Measurements from ENCODE around the gene SIL1. TPM values are rescaled to one million over a fixed set of nuclear protein-coding genes. Genes with fewer than 3 reads are reported as not detected.
"Not testable (repeated sequence)": the region's sequence is repeated elsewhere in the genome, so short reads cannot be mapped to it uniquely, and the experiment has no call there.

The SIL1 gene
- total RNA-seq, 3 donors from 2014 or later (not counting 1 experiment from before 2014, with no cell fraction given) = 16.9 to 22.5 (median 22.4) TPM

- Histone ChIP-seq H3K9me3 (ENCODE audit: control insufficient read depth, insufficient read depth, low read length) (peaks cover under 1% of the 10 kb centered on the region), H3K27me3 (ENCODE audit: control insufficient read depth, insufficient read depth, low read length) (no peaks in the 10 kb centered on the region), H3K4me3 (ENCODE audit: low read length) (no peak overlapping the region), H3K36me3 (ENCODE audit: control insufficient read depth, insufficient read depth, low read length) (no peaks in the 10 kb centered on the region), H3K4me1 (ENCODE audit: control insufficient read depth, insufficient read depth, low read length) (no peaks in the 10 kb centered on the region), H3K27ac (ENCODE audit: low read length) (no peak overlapping the region)
- Mint-ChIP-seq H3K9me3 (peaks cover 3% of the 10 kb centered on the region in 2 donors), H3K36me3 (peaks cover 6% of the 10 kb centered on the region), H3K27me3 (ENCODE audit: low read depth in 2 of 2) (no peaks in the 10 kb centered on the region), H3K4me1 (peaks cover 6 to 22% of the 10 kb centered on the region in 2 donors), H3K27ac (no peak overlapping the region), H3K4me3 (no peak overlapping the region)
- TF ChIP-seq CTCF (IDR thresholded peaks at IDR 0.05) = no peak
- intact Hi-C loops (cut with micrococcal nuclease) = no loop called here
- ATAC-seq = no peak
- WGBS (ENCODE audit: insufficient coverage) = 87% methylated on average over 7 of the region's 7 CpGs
- DNase-seq = no peak
Measured at GRCh38 chr5:139167063-139167462, 31.1 kb downstream of the SIL1 start.

- H3K4me1 Mint-ChIP-seq = peaks cover 6 to 24% of the 10 kb centered on the region in 2 donors
- intact Hi-C loops (cut with micrococcal nuclease) = not testable (repeated sequence)
Measured at GRCh38 chr5:139164897-139165296, 33.3 kb downstream of the SIL1 start.

GRCh38 chr5:139164020-139164419 is 34.1 kb downstream of the SIL1 start:
- Mint-ChIP-seq H3K36me3 (no peaks in the 10 kb centered on the region), H3K4me3 (no peak overlapping the region), H3K27ac (no peak overlapping the region), H3K4me1 (peaks cover 6 to 24% of the 10 kb centered on the region in 2 donors), H3K27me3 (ENCODE audit: low read depth in 2 of 2) (no peaks in the 10 kb centered on the region), H3K9me3 (no peaks in the 10 kb centered on the region)
- no peak for DNase-seq
- no peak overlapping the region for H3K4me3 ChIP-seq (ENCODE audit: low read length)
- intact Hi-C loops (cut with micrococcal nuclease) = no loop called here
- no peak for TF ChIP-seq CTCF (IDR thresholded peaks at IDR 0.05)
- no peaks in the 10 kb centered on the region for H3K27me3 ChIP-seq (ENCODE audit: control insufficient read depth, insufficient read depth, low read length)
- H3K4me1 ChIP-seq (ENCODE audit: control insufficient read depth, insufficient read depth, low read length) = no peaks in the 10 kb centered on the region
- H3K27ac ChIP-seq (ENCODE audit: low read length) = no peak overlapping the region
- H3K36me3 ChIP-seq (ENCODE audit: control insufficient read depth, insufficient read depth, low read length) = no peaks in the 10 kb centered on the region
- WGBS (ENCODE audit: insufficient coverage) = 86% methylated on average over 3 of the region's 3 CpGs
- no peak for ATAC-seq
- no peaks in the 10 kb centered on the region for H3K9me3 ChIP-seq (ENCODE audit: control insufficient read depth, insufficient read depth, low read length)

More at GRCh38 chr5:139164897-139165296, 33.3 kb downstream of the SIL1 start:
- H3K36me3 Mint-ChIP-seq; H3K4me3 ChIP-seq (ENCODE audit: low read length); H3K27me3 Mint-ChIP-seq (ENCODE audit: low read depth in 2 of 2); ATAC-seq; H3K27ac ChIP-seq (ENCODE audit: low read length); H3K9me3 ChIP-seq (ENCODE audit: control insufficient read depth, insufficient read depth, low read length); H3K27ac Mint-ChIP-seq; H3K4me1 ChIP-seq (ENCODE audit: control insufficient read depth, insufficient read depth, low read length); H3K36me3 ChIP-seq (ENCODE audit: control insufficient read depth, insufficient read depth, low read length); DNase-seq; H3K27me3 ChIP-seq (ENCODE audit: control insufficient read depth, insufficient read depth, low read length); H3K9me3 Mint-ChIP-seq; H3K4me3 Mint-ChIP-seq: not testable (repeated sequence)
- WGBS (ENCODE audit: insufficient coverage) = 96% methylated on average over 3 of the region's 3 CpGs

GRCh38 chr5:139162448-139162847 is 35.7 kb downstream of the SIL1 start:
- peaks cover 9 to 13% of the 10 kb centered on the region in 2 donors for H3K4me1 Mint-ChIP-seq
- intact Hi-C loops (cut with micrococcal nuclease) = no loop called here
- H3K9me3 Mint-ChIP-seq = no peaks in the 10 kb centered on the region
- ATAC-seq (no peak), DNase-seq (no peak)
- Histone ChIP-seq H3K4me3 (ENCODE audit: low read length) (no peak overlapping the region), H3K27ac (ENCODE audit: low read length) (no peak overlapping the region), H3K9me3 (ENCODE audit: control insufficient read depth, insufficient read depth, low read length) (no peaks in the 10 kb centered on the region), H3K4me1 (ENCODE audit: control insufficient read depth, insufficient read depth, low read length) (no peaks in the 10 kb centered on the region), H3K27me3 (ENCODE audit: control insufficient read depth, insufficient read depth, low read length) (no peaks in the 10 kb centered on the region), H3K36me3 (ENCODE audit: control insufficient read depth, insufficient read depth, low read length) (no peaks in the 10 kb centered on the region)
- H3K27ac Mint-ChIP-seq = no peak overlapping the region
- 88% methylated on average over 3 of the region's 4 CpGs for WGBS (ENCODE audit: insufficient coverage)
- no peak for TF ChIP-seq CTCF (IDR thresholded peaks at IDR 0.05)
- H3K36me3 Mint-ChIP-seq = no peaks in the 10 kb centered on the region
- no peaks in the 10 kb centered on the region for H3K27me3 Mint-ChIP-seq (ENCODE audit: low read depth in 2 of 2)
- H3K4me3 Mint-ChIP-seq = no peak overlapping the region

All from natural killer cell (primary cell).